ENCODE measurements around the gene DCAF12.

Gene DCAF12
- long read RNA-seq, transcript DCAF12-201 (9 exons, 3,667 nt), result major isoform, 469 of 513 reads
- long read RNA-seq, partial matches to known transcripts, result 15 of 513 reads
- long read RNA-seq, other reads (novel, unspliced or antisense), result 29 of 513 reads

- peak within 1 kb of the TSS; percentile 96 for H3K4me3 ChIP-seq (replicated peaks; ENCODE audit: insufficient read depth, low read length)
Measured at GRCh38 chr9:34126207-34127034, at the start of gene DCAF12. DCAF12 (minus strand) TSS chr9:34126698; CDS start chr9:34126431, 267 bp downstream.

GRCh38 chr9:34176089-34176488 is 49.6 kb upstream of the DCAF12 start:
- no peak overlapping the region for H3K4me3 ChIP-seq (replicated peaks; ENCODE audit: insufficient read depth, low read length)
- H3K27ac ChIP-seq (replicated peaks), result no peak overlapping the region
- DNase-seq (ENCODE audit: low read depth in 1 of 2, low spot score in 1 of 2), result no peak
- H3K27me3 ChIP-seq (ENCODE audit: insufficient read depth, poor library complexity, severe bottlenecking), result no peaks in the 10 kb centered on the region
- TF ChIP-seq SPI1 (IDR thresholded peaks at IDR 0.05; ENCODE audit: borderline replicate concordance, low read depth) (no peak), GABPA (IDR thresholded peaks at IDR 0.05; ENCODE audit: low read depth) (no peak), CTCF (IDR thresholded peaks at IDR 0.05; ENCODE audit: insufficient read depth, low read length) (no peak), POLR2AphosphoS5 (IDR thresholded peaks at IDR 0.05; ENCODE audit: low read depth) (no peak), REST (IDR thresholded peaks at IDR 0.05; ENCODE audit: insufficient replicate concordance, low read depth) (no peak)

More at GRCh38 chr9:34126207-34127034, at the start of gene DCAF12:
- peak; percentile 93 to 97 for DNase-seq (ENCODE audit: low read depth in 1 of 2, low spot score in 1 of 2)
- Histone ChIP-seq H3K27me3 (ENCODE audit: insufficient read depth, poor library complexity, severe bottlenecking) (no peaks in the 10 kb centered on the region), H3K27ac (replicated peaks) (peak within 1 kb of the TSS; percentile 98)
- TF ChIP-seq SPI1 (IDR thresholded peaks at IDR 0.05; ENCODE audit: borderline replicate concordance, low read depth) (peak; percentile 62; the same call in 1 of the 2 replicates), REST (IDR thresholded peaks at IDR 0.05; ENCODE audit: insufficient replicate concordance, low read depth) (no peak), CTCF (IDR thresholded peaks at IDR 0.05; ENCODE audit: insufficient read depth, low read length) (no peak), POLR2AphosphoS5 (IDR thresholded peaks at IDR 0.05; ENCODE audit: low read depth) (peak; percentile 60; the same call in 1 of the 2 replicates)

- TF ChIP-seq GABPA (IDR thresholded peaks at IDR 0.05; ENCODE audit: low read depth) (peak; percentile 46; the same call in 1 of the 2 replicates), SPI1 (IDR thresholded peaks at IDR 0.05; ENCODE audit: borderline replicate concordance, low read depth) (peak; percentile 96), REST (IDR thresholded peaks at IDR 0.05; ENCODE audit: insufficient replicate concordance, low read depth) (no peak), POLR2AphosphoS5 (IDR thresholded peaks at IDR 0.05; ENCODE audit: low read depth) (no peak), CTCF (IDR thresholded peaks at IDR 0.05; ENCODE audit: insufficient read depth, low read length) (no peak)
- peak; percentile 82 to 93 for DNase-seq (ENCODE audit: low read depth in 1 of 2, low spot score in 1 of 2)
- Histone ChIP-seq H3K4me3 (replicated peaks; ENCODE audit: insufficient read depth, low read length) (no peak overlapping the region), H3K27me3 (ENCODE audit: insufficient read depth, poor library complexity, severe bottlenecking) (no peaks in the 10 kb centered on the region), H3K27ac (replicated peaks) (peak overlapping the region; percentile 40; the same call in 1 of the 2 replicates)
Measured at GRCh38 chr9:34171753-34172535, 45.4 kb upstream of the DCAF12 start.

Data from HL-60 (cell line).